HFF-Myc (cell line): ENCODE data around the gene AFF2.

Experiments used
- DNase-seq: peaks from one replicate; pipeline ENCODE4 v3.0.0-alpha.2; 2011; ENCODE audit warnings: low read depth; ENCODE audit errors: extremely low read depth
- H3K4me3 ChIP-seq: replicated peaks from 2 replicates; pipeline ENCODE4 v1.5.1; 2011; ENCODE audit warnings: low read depth, mild to moderate bottlenecking, control low read depth, low read length
- TF ChIP-seq, protein P1 (sequence below): IDR thresholded peaks from 2 replicates; pipeline ENCODE4 v1.5.1; 2012; ENCODE audit warnings: mild to moderate bottlenecking, low read depth, low read length, control low read depth; ENCODE audit errors: missing control alignments

Gene AFF2

DNA sequence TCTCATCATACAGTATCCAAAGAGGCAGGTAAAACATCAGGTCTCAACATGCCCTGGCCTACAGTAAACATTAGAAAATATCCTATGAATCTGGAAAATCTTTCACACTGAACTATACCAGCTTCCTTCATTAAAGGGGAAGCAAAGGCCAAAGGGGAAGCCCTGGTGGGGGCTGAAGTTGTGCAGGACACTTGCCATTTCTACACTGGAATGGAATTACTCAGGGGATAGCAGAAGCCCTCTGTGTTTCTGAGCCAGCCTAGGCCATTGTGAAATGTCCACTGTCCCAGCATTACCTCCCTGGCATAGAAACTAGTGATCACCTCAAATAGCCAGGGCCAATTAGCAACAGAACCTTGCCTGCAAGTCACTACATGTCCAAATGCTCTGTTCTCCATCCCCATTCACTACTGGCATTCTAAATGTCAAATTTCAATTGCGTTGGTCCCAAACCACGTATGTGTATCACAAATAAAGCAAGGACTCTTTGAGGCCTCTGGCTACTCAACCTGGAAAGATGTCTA is 429.9 kb downstream of the AFF2 start:
- DNase-seq = no peak
- no peak overlapping the region for H3K4me3 ChIP-seq
- TF ChIP-seq, protein P1, sequence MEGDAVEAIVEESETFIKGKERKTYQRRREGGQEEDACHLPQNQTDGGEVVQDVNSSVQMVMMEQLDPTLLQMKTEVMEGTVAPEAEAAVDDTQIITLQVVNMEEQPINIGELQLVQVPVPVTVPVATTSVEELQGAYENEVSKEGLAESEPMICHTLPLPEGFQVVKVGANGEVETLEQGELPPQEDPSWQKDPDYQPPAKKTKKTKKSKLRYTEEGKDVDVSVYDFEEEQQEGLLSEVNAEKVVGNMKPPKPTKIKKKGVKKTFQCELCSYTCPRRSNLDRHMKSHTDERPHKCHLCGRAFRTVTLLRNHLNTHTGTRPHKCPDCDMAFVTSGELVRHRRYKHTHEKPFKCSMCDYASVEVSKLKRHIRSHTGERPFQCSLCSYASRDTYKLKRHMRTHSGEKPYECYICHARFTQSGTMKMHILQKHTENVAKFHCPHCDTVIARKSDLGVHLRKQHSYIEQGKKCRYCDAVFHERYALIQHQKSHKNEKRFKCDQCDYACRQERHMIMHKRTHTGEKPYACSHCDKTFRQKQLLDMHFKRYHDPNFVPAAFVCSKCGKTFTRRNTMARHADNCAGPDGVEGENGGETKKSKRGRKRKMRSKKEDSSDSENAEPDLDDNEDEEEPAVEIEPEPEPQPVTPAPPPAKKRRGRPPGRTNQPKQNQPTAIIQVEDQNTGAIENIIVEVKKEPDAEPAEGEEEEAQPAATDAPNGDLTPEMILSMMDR = no peak

DNA sequence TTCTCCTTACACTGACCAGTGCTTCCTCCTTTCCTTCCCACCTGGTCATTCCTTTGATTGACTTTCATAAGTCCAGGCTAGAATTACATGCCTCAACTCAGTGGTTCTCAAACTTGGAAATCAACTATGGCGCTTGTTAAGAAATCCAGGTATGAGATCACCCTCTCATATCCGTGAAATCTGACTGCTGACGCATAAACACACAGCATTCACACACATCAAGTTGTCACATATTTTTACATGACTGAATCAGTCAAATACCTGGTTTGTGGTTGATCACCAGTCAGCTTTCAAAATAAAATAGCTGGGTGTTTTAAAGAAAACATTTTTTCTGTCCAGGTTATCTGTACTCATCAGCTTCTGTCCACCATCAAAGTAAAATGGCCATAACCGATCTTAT is 433.5 kb downstream of the AFF2 start:
- TF ChIP-seq, protein P1 = no peak
- H3K4me3 ChIP-seq = no peak overlapping the region
- DNase-seq = no peak

DNA sequence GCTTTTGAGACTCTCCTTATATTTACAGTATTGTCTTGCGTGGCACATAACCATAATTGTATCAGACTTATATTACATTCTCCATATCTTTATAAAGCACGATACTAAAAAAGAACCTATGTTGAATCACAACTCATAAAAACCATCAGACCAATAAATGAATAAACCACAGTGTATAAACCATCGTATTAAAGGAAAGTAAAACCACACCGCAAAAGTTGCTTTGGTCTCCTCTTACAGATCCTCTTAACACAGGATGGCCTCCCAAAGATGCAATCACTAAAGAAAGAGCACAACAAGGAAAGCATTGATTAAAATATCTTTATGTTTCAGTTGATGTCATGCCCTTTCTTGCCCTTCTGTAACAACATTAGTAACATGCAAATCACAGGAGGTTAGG is 437.9 kb downstream of the AFF2 start:
- DNase-seq = no peak
- TF ChIP-seq, protein P1 = no peak
- H3K4me3 ChIP-seq = no peak overlapping the region

DNA sequence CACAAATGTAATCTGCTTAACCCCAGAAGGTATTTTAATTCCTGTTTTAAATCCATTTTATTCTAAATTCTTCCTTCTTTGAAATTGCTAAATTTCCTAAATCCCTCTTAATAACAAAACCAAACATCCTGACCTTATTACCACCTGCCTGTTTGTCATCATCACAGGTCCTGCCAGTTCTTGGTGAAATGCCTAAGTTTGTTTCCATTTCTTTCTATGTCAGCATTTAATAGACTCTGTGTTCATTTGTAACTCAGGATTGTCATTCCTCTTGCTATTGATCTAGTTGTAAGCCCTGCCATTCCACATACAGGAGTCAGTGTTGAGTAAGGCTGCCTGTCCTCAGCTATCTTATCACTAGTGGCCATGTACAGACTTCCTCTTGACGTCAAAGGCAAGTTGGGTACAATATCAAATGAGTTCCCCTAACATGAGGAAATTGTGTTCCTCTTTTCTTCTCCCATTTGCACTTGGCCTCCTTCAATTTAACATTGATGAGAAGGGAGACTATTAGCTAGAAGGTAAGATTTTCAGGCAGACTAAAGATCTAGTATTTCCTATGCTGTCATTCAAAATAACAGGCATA is 440.1 kb downstream of the AFF2 start:
- DNase-seq = no peak
- TF ChIP-seq, protein P1 = no peak
- no peak overlapping the region for H3K4me3 ChIP-seq

DNA sequence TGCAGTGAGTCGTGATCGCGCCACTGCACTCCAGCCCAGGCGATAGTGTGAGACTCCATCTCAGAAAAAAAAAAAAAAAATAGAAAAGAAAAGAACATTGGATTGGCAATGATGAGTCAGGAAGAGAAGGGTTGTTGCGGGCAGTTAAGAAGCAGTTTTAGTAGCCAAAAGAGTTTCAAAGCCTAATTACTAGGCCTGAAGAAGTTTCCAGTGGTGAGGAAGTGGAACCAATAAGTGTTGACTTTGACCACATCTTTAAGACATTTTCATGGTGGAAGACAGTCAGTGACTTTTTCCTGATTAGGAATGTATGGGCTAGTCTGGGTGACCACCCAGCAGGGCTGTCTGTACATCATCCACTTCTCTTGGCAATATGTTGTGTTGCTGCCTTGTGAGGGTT is 442.3 kb downstream of the AFF2 start:
- no peak for DNase-seq
- no peak overlapping the region for H3K4me3 ChIP-seq
- TF ChIP-seq, protein P1 = no peak

DNA sequence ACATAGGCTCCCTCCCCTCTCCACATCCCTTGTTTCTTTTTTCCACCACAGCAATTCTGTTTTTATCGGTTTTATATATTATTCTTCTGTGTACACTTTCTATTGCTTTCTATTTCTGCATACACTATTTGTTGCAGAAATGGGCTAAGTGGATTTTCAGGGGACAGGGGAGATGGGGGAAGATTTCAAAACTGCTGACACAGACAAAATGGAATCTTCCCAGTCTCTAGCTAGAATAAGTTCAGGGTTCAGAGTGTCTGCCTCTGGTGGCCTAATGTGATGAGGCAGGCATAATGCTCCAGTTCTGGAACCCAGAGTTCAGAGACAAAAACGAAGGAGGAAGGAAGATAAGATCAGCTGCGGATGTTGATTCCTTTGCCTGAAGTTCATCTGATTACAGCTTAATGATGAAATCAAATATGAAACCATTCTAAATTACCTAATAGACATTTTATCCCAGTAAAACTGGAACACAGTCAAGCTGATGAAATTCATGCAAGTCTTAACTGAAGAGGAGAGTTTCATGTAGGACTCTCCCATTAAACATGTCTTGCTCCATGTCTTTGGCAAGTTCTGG is 447.1 kb downstream of the AFF2 start:
- TF ChIP-seq, protein P1 = no peak
- no peak overlapping the region for H3K4me3 ChIP-seq
- no peak for DNase-seq
